Skin epidermis (tissue), 12 donors: ENCODE results near the gene PRSS8.

ENCODE experiments used
- H3K27ac ChIP-seq, 21 experiments: fragments of 200-600 bp; sonication (generic) in 11 of 21; one replicate each; pipeline ENCODE4 v1.5.0; 2020; ENCODE audit warnings: mild to moderate bottlenecking in 3 of 21, inconsistent platforms in 2 of 21, moderate library complexity in 2 of 21
- H3K4me3 ChIP-seq, 7 experiments: fragments of 200-600 bp; sonication (generic) in 2 of 7; one replicate each; pipeline ENCODE4 v1.5.0; 2020; ENCODE audit warnings: inconsistent platforms in 2 of 7, mild to moderate bottlenecking in 2 of 7, moderate library complexity in 1 of 7

PRSS8 gene

DNA sequence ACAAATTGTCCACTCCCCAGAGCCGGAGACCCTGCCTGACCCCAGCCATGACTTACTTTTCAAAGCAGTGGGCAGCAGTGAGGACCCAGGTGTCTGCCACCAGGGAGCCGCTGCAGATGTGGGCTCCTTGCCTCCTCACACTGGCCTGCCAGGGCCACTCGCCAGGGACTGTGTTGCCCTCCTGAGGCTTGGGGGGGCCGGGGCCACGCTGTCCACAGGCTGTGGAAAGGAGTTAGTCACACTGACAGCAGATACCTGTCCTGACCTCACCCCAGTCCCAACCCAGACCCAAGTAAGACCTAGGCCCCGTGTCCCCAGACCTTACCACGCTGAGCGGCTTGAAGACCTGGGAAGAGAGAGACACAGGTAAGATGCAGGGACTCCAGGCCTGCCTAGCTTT lies 48.0 kb downstream of the PRSS8 start:
- peak overlapping the region in 2 of 21 experiments; percentile 35 to 44 for H3K27ac ChIP-seq

DNA sequence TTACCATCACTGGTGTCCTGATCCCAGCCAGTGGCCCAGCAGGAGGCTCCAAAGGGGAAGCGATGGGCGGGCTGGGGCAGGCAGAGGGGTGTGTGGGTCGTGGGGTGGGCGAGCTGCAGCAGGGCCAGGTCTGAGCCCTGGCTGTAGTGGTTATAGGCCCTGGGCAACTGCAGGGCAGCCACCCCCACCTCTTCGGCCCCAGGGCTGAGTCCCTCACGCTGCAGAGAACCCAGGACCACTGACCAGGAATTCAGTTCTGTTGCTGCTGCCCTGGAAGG lies 49.0 kb downstream of the PRSS8 start:
- Histone ChIP-seq H3K27ac (no peak overlapping the region), H3K4me3 (no peak overlapping the region)

More for the DNA sequence above, 48.0 kb downstream of the PRSS8 start:
- H3K4me3 ChIP-seq: no peak overlapping the region

DNA sequence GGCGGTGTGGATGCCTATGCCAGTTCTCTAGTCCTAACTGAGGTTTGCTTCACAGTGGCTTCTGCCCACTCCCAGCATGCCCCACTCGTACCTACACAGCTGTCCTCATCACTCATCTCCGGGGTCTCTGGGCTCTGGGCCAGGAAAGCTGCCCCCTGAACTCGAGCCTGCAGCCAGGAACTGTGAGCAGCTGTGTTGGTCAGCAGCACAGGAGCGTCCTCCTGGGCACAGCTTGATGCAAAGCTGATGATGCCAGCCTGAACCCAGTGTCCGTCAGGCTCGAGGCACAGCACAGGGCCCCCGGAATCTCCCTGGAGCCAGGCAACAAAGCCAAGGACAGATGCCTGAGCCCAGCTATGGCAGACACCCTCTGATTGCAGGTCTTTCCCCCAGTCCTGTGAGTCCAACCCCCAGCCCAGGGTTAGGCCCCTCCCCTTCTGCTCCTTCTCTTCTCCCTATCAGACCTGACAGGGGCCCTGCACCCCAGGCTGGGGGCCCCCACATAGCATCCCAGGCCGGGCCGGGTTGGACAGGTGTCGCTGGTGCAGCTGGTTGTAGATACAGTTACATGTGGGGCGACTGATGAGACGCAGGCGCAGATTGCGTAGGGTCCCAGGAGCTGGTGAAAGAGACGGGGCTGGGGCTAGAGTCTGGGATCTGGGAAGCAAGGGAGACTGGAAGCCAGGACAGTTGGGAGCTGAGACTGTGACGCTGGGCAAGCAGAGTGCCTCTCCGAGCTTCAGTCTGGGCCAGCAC lies 49.5 kb downstream of the PRSS8 start:
- H3K27ac ChIP-seq: peak overlapping the region in 4 of 21 experiments; percentile 22 to 65 (median 35)
- H3K4me3 ChIP-seq: no peak overlapping the region

DNA sequence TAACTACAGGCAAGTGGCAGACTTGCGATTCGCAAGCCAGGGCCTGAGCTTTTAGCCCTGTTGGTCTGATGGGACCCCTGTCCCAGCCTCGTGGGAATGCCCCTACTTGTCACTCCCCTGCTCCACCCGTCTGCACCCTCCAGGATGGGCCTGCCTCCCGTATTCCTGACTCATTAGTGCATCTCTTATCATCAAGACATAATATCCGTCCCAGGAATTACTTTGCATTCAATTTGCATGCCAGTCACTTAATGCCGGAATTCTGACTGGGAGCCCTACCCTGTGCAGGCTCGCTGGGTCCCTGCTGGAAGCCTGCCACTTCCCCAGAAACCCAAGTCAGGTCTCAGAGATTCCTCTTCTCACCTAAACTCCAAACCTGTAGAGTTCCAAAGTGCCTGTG lies 50.1 kb downstream of the PRSS8 start:
- Histone ChIP-seq H3K4me3 (no peak overlapping the region), H3K27ac (peak overlapping the region in 10 of 21 experiments; percentile 22 to 77 (median 57))

DNA sequence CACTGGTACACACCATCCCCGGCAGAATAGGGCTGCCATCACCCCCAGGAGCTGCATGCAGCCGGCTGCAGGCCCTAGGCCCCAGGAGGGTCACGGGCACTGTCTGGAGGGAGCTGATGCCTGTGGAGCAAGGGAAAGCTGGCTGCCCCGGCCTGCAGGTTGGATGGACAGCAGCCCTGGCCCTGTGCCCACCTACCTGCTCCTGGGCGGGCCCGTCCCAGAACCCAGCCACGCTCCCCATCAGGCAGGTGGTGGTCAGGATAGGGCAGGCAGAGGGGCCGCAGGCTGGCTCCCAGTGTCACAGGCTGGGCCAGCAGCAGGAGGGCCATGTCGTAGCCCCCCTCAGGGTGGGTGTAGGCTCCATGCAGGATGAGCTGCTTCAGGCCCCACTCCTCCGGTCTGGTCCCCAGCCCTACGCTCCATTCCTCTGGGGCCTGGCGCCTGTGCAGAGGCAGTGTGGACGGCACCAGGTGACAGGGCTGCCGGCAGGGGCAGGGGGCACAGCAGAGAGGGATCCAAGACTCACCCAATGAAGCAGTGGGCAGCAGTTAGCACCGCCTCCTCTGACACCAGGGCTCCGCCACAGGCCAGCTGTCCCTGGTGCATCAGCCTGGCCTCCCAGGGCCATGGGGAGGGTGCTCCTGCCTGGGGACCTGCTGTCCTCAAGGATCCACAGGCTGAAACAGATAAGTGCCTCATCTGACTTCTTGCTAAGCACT lies 50.8 kb downstream of the PRSS8 start:
- peak overlapping the region in 12 of 21 experiments; percentile 15 to 77 (median 55) for H3K27ac ChIP-seq
- H3K4me3 ChIP-seq: no peak overlapping the region

DNA sequence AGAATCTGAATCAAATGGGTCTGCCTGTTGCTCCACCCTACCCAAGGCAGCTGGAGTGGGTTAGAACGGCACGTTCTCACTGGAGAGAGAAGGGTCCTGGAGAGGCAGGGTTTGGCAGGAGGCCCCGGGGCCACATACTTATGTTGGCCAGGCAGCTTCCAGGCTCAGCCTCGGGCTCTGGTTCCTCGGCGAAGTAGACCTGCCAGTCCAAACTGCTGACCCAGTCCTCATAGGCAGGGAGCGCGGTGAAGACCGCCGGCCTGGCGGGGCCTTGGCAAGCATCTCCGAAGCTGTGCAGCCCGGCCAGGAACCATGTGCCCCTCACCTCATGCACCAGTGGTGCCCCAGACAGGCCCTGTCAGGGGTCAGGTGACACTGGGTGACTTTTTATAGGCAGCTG lies 51.5 kb downstream of the PRSS8 start:
- Histone ChIP-seq H3K27ac (peak overlapping the region in 2 of 21 experiments; percentile 29 to 59), H3K4me3 (no peak overlapping the region)

DNA sequence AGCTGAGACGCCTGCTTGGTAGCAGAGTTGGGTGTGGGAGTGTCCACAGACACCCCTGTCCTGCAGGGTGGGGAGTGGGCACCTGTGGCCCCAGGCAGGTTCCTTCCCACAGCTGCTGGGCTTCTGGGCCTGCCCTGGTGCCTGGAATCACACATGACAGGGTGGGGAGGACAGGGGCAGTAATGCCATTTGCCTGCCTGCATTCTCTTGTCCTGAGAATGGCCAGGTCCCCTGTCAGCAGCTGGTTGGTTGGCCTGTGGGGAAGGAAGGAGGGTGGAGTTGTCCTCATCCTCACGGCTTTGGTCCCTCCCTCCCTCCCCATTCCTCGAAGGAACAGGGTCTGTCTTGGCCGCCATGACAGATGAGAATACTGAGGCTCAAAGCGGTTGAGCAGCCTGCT lies 52.0 kb downstream of the PRSS8 start:
- Histone ChIP-seq H3K27ac (peak overlapping the region in 2 of 21 experiments; percentile 29 to 43), H3K4me3 (no peak overlapping the region)

DNA sequence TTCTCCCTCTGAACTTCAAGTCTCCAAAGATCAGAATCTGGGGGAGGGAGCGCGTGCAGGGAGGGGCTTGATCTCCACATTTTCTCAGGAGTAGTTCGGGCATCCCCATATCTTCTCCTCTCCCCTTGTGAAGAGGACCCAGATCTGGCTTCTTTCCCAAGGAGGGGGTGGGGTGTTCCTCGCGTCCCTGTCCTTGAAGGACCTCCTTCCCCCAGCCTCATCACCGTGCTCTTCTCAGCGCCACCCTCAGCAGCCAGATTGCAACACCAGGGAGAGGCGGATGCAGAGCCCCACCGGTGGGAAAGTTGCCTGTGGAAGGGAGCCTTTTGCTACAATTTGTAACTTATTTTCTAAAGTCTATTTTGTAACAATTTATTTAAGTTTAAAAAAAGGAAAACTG lies 52.4 kb downstream of the PRSS8 start:
- peak overlapping the region in 5 of 21 experiments; percentile 22 to 50 (median 33) for H3K27ac ChIP-seq
- no peak overlapping the region for H3K4me3 ChIP-seq

DNA sequence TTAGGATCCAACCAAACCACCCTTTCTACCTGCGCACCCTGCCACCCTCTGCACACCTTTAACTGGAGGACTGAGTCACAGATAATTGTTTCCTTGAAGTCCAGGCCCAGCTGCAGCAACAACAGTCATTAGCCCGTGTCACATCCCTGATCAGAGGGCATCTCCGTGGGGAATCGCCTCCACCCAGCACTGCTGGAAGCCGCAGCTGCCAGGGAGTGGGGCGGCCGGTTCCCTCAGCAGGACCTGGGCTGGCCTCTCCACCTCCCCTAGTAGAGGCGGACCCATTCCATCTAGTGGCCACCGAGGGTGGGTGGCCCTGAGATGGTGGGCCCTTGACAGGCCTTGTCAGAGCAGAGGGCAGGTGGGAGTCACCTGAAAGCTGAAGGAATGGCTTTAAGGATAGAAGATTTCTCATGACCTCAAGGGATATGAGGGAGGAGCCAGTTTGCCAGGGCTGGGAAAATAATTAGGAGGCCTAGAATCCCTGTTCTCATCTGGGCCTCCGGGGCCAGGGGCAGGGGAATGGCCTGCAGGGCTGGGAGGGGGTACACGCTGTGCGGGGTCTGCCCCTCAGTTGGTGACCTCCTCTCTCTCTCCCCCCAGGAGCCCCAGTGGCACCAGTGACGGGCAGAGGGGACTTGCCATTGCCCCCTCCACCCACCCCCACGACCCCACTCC lies 53.0 kb downstream of the PRSS8 start:
- Histone ChIP-seq H3K4me3 (no peak overlapping the region), H3K27ac (peak overlapping the region in 8 of 21 experiments; percentile 18 to 66 (median 40))
